ENCODE data around the gene CLTCL1. TPM values are rescaled to one million over a fixed set of nuclear protein-coding genes. Genes with fewer than 3 reads are reported as not detected.

CLTCL1 gene
- total and polyA plus RNA-seq, 2 donors (not counting 1 experiment from before 2014, with no cell fraction given), result 1.0 to 5.5 TPM

- Histone ChIP-seq H4K20me1 (ENCODE audit: control insufficient read depth, insufficient read depth, low read length, poor library complexity, severe bottlenecking) (no peaks in the 10 kb centered on the region), H3K9me3 (ENCODE audit: control extremely low read depth in 1 of 3, control insufficient read depth in 2 of 3, insufficient read depth in 1 of 3, low read length in 2 of 3) (no peaks in the 10 kb centered on the region), H3K79me2 (ENCODE audit: control insufficient read depth, insufficient read depth, low read length) (no peaks in the 10 kb centered on the region), H3K36me3 (replicated peaks in 1 of 2; ENCODE audit: control extremely low read depth in 1 of 2, control insufficient read depth in 1 of 2, extremely low read depth in 1 of 2, insufficient read depth in 2 of 2, low read length in 1 of 2) (no peaks in the 10 kb centered on the region), H3K9ac (ENCODE audit: low read length) (no peak overlapping the region), H3K4me1 (ENCODE audit: control insufficient read depth in 2 of 2, insufficient read depth in 2 of 2, low read length in 2 of 2) (peaks cover 0 to 4% of the 10 kb centered on the region in 2 donors), H3K4me3 (ENCODE audit: control extremely low read depth in 1 of 5, extremely low read depth in 1 of 5, insufficient read depth in 1 of 5, low read depth in 2 of 5, low read length in 4 of 5) (no peak overlapping the region), H2AFZ (ENCODE audit: insufficient read depth, low read depth, low read length, poor library complexity, severe bottlenecking) (no peak overlapping the region), H3K4me2 (replicated peaks; ENCODE audit: low read depth, low read length, poor library complexity, severe bottlenecking) (no peak overlapping the region), H3K27me3 (replicated peaks in 1 of 4; ENCODE audit: control extremely low read depth in 1 of 4, control insufficient read depth in 3 of 4, insufficient read depth in 4 of 4, low read length in 3 of 4) (peaks cover 0 to 7% (median 2%) of the 10 kb centered on the region in 4 experiments), H3K27ac (ENCODE audit: low read length in 2 of 2) (no peak overlapping the region)
- CTCF ChIA-PET, result no interaction called here
- POLR2A ChIA-PET, result no interaction called here
- intact Hi-C loops (cut with micrococcal nuclease), result no loop called here
- ATAC-seq (ENCODE audit: low read depth) (no peak), DNase-seq (no peak)
- peaks cover 16% of the 10 kb centered on the region for H3K27me3 Mint-ChIP-seq
- H3K4me3 Mint-ChIP-seq, result no peak overlapping the region
- WGBS (ENCODE audit: insufficient coverage), result 81% methylated on average over 5 of the region's 9 CpGs
- no peak overlapping the region for H3K27ac Mint-ChIP-seq
- no peak for TF ChIP-seq CTCF (IDR thresholded peaks at IDR 0.05)
- TF ChIP-seq EZH2 (IDR thresholded peaks at IDR 0.05; ENCODE audit: borderline replicate concordance, insufficient read depth, low read depth, low read length, poor library complexity, severe bottlenecking), result no peak
- peaks cover 10% of the 10 kb centered on the region for H3K4me1 Mint-ChIP-seq
- no peaks in the 10 kb centered on the region for H3K9me3 Mint-ChIP-seq (ENCODE audit: insufficient read depth)
Measured at GRCh38 chr22:19213442-19214077, 78.0 kb downstream of the CLTCL1 start.

- Histone ChIP-seq H3K79me2 (ENCODE audit: control insufficient read depth, insufficient read depth, low read length) (no peaks in the 10 kb centered on the region), H3K36me3 (replicated peaks in 1 of 2; ENCODE audit: control extremely low read depth in 1 of 2, control insufficient read depth in 1 of 2, extremely low read depth in 1 of 2, insufficient read depth in 2 of 2, low read length in 1 of 2) (no peaks in the 10 kb centered on the region), H3K27me3 (replicated peaks in 1 of 4; ENCODE audit: control extremely low read depth in 1 of 4, control insufficient read depth in 3 of 4, insufficient read depth in 4 of 4, low read length in 3 of 4) (peaks cover 0 to 7% (median 2%) of the 10 kb centered on the region in 4 experiments), H4K20me1 (ENCODE audit: control insufficient read depth, insufficient read depth, low read length, poor library complexity, severe bottlenecking) (no peaks in the 10 kb centered on the region), H3K27ac (ENCODE audit: low read length in 2 of 2) (no peak overlapping the region), H3K9ac (ENCODE audit: low read length) (no peak overlapping the region), H3K4me1 (ENCODE audit: control insufficient read depth in 2 of 2, insufficient read depth in 2 of 2, low read length in 2 of 2) (peaks cover 0 to 3% of the 10 kb centered on the region in 2 donors), H3K9me3 (ENCODE audit: control extremely low read depth in 1 of 3, control insufficient read depth in 2 of 3, insufficient read depth in 1 of 3, low read length in 2 of 3) (no peaks in the 10 kb centered on the region), H3K4me2 (replicated peaks; ENCODE audit: low read depth, low read length, poor library complexity, severe bottlenecking) (no peak overlapping the region), H3K4me3 (ENCODE audit: control extremely low read depth in 1 of 5, extremely low read depth in 1 of 5, insufficient read depth in 1 of 5, low read depth in 2 of 5, low read length in 4 of 5) (no peak overlapping the region), H2AFZ (ENCODE audit: insufficient read depth, low read depth, low read length, poor library complexity, severe bottlenecking) (no peak overlapping the region)
- WGBS (ENCODE audit: insufficient coverage), result no CpG with 5 or more reads among the region's 1 CpG
- no peaks in the 10 kb centered on the region for H3K9me3 Mint-ChIP-seq (ENCODE audit: insufficient read depth)
- no peak overlapping the region for H3K4me3 Mint-ChIP-seq
- DNase-seq (no peak), ATAC-seq (ENCODE audit: low read depth) (no peak)
- H3K27me3 Mint-ChIP-seq, result peaks cover 21% of the 10 kb centered on the region
- peaks cover 9% of the 10 kb centered on the region for H3K4me1 Mint-ChIP-seq
- intact Hi-C loops (cut with micrococcal nuclease), result no loop called here
- CTCF ChIA-PET, result no interaction called here
- POLR2A ChIA-PET, result no interaction called here
- TF ChIP-seq EZH2 (IDR thresholded peaks at IDR 0.05; ENCODE audit: borderline replicate concordance, insufficient read depth, low read depth, low read length, poor library complexity, severe bottlenecking), result no peak
- TF ChIP-seq CTCF (IDR thresholded peaks at IDR 0.05), result no peak
- no peak overlapping the region for H3K27ac Mint-ChIP-seq
Measured at GRCh38 chr22:19213001-19213400, 78.5 kb downstream of the CLTCL1 start.

All from B cell (primary cell).